Panc1 (cell line): ENCODE results near the gene PSTPIP1. TPM values are rescaled to one million over a fixed set of nuclear protein-coding genes. Genes with fewer than 3 reads are reported as not detected.

Experiments used
- ATAC-seq: fragments of 200-7000 bp; cut with Tn5 transposase; 2 replicates; pipeline ENCODE4 v1.9.1; 2020; ENCODE audit warnings: mild to moderate bottlenecking, moderate library complexity
- BruUV-seq: library from RNA; stranded (reverse); fragments of 400-500 nt; replicated peaks from 2 replicates; lab custom pipeline; 2021; lab: Mats Ljungman, UMichigan
- CTCF ChIA-PET: fragments of 300-600 bp; sonication (Branson Sonifier 250); formaldehyde crosslinking; loops from one replicate; lab custom pipeline; 2022; ENCODE audit warnings: antibody characterized with exemption; lab: Charles Lee
- POLR2A ChIA-PET: fragments of 300-600 bp; sonication (Branson Sonifier 250); formaldehyde crosslinking; loops from one replicate; lab custom pipeline; 2022; ENCODE audit warnings: antibody characterized with exemption; lab: Charles Lee
- DNase-seq: peaks from one replicate; pipeline ENCODE4 v3.0.0-alpha.2; 2010; ENCODE audit warnings: low read depth, low spot score
- H3K27ac ChIP-seq: 2 replicates; pipeline ENCODE4 v1.5.1; 2011; ENCODE audit warnings: mild to moderate bottlenecking, low read length, inconsistent platforms
- H3K27me3 ChIP-seq: fragments of 200-500 bp; sonication (Bioruptor generic); 2 replicates; pipeline ENCODE4 v1.6.0; 2014; ENCODE audit warnings: low read length, inconsistent platforms; ENCODE audit not compliant: control insufficient read depth, insufficient read depth
- H3K36me3 ChIP-seq: fragments of 200-500 bp; sonication (Bioruptor generic); 2 replicates; pipeline ENCODE4 v1.5.1; 2014; ENCODE audit warnings: inconsistent platforms, mild to moderate bottlenecking, low read length, moderate library complexity; ENCODE audit not compliant: control insufficient read depth, insufficient read depth
- H3K4me1 ChIP-seq: 2 replicates; pipeline ENCODE4 v1.5.1; 2011; ENCODE audit warnings: inconsistent platforms, mild to moderate bottlenecking, low read length, moderate library complexity; ENCODE audit not compliant: control insufficient read depth, insufficient read depth
- H3K4me3 ChIP-seq, 2 experiments: 2 replicates each; pipeline ENCODE4 v1.5.1; 2011 to 2012; ENCODE audit warnings: low read depth in 2 of 2, low read length in 2 of 2, mild to moderate bottlenecking in 2 of 2, inconsistent platforms in 1 of 2, moderate library complexity in 1 of 2
- H3K9me3 ChIP-seq: fragments of 200-500 bp; sonication (Bioruptor generic); 2 replicates; pipeline ENCODE4 v1.5.1; 2014; ENCODE audit warnings: low read depth, mild to moderate bottlenecking, inconsistent platforms, low read length, moderate library complexity; ENCODE audit not compliant: control insufficient read depth, insufficient read depth
- POLR2AphosphoS5 ChIP-seq: IDR thresholded peaks from 2 replicates; pipeline ENCODE4 v1.6.1; 2012; ENCODE audit warnings: mild to moderate bottlenecking, low read depth, low read length, moderate library complexity
- SIN3A ChIP-seq: IDR thresholded peaks from 2 replicates; pipeline ENCODE4 v1.6.1; 2012; ENCODE audit warnings: low read depth, mild to moderate bottlenecking, low read length, moderate library complexity, borderline replicate concordance; ENCODE audit not compliant: insufficient read depth
- TCF7L2 ChIP-seq: IDR thresholded peaks from 2 replicates; pipeline ENCODE4 v1.6.1; 2011; ENCODE audit warnings: mild to moderate bottlenecking, low read depth, low read length, inconsistent platforms
- in situ Hi-C: cut with HindIII; loops from 2 replicates; pipeline ENCODE4 v1.10.0; 2016; ENCODE audit warnings: low sequenced_read_pairs, low pct_unique_long_range_greater_than_20kb
- intact Hi-C: fragments of 100-400 bp; cut with micrococcal nuclease; formaldehyde crosslinking; loops from one replicate; pipeline ENCODE4 v1.10.0; 2022; ENCODE audit not compliant: unreplicated experiment
- total RNA-seq: library from RNA; stranded (reverse); gene quantifications from one replicate; pipeline ENCODE4 v1.2.1, GENCODE V29; 2021; ENCODE audit not compliant: unreplicated experiment
- TF ChIP-seq, protein P1 (sequence below), 2 experiments: IDR thresholded peaks; 2 replicates each; pipeline ENCODE4 v1.6.1; 2011 to 2012; ENCODE audit warnings: low read depth in 2 of 2, control low read depth in 1 of 2, low read length in 1 of 2, mild to moderate bottlenecking in 1 of 2, moderate library complexity in 1 of 2; ENCODE audit not compliant: insufficient read depth in 1 of 2
- TF ChIP-seq, protein P2 (sequence below): fragments of 450-650 bp; IDR thresholded peaks from 2 replicates; pipeline ENCODE4 v1.5.1; 2017; ENCODE audit warnings: mild to moderate bottlenecking

The PSTPIP1 gene
- total RNA-seq, 1 experiment from 2014 or later, result 0.46 TPM

DNA sequence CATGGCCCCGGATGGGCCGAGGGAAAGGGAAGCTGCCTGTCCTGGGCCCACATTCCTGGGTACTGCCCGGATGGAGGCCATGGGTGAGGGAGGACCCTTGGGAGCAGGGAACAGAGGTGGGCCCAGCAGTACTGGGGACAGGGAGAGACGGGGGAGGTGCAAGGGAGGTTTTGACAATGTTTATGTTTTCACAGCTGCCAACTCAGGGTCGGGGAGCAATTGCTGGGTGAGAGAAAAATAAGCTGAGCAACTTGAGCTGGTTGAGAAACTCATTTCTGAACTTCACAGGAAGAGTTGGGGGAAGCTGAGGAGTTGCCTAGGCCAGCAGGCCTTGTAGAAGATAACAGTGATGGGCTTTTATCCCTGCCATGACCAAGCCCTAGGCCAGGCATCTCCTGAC, 87.0 kb downstream of the PSTPIP1 start:
- no TSS peak for BruUV-seq
- Histone ChIP-seq H3K27me3 (no peaks in the 10 kb centered on the region), H3K4me1 (no peaks in the 10 kb centered on the region), H3K27ac (no peak overlapping the region), H3K9me3 (no peaks in the 10 kb centered on the region), H3K36me3 (no peaks in the 10 kb centered on the region), H3K4me3 (no peak overlapping the region)
- in situ Hi-C loops, result no loop called here
- intact Hi-C loops, result no loop called here
- POLR2A ChIA-PET, result no interaction called here
- TF ChIP-seq TCF7L2 (no peak), SIN3A (no peak), POLR2AphosphoS5 (no peak)
- TF ChIP-seq, protein P1, sequence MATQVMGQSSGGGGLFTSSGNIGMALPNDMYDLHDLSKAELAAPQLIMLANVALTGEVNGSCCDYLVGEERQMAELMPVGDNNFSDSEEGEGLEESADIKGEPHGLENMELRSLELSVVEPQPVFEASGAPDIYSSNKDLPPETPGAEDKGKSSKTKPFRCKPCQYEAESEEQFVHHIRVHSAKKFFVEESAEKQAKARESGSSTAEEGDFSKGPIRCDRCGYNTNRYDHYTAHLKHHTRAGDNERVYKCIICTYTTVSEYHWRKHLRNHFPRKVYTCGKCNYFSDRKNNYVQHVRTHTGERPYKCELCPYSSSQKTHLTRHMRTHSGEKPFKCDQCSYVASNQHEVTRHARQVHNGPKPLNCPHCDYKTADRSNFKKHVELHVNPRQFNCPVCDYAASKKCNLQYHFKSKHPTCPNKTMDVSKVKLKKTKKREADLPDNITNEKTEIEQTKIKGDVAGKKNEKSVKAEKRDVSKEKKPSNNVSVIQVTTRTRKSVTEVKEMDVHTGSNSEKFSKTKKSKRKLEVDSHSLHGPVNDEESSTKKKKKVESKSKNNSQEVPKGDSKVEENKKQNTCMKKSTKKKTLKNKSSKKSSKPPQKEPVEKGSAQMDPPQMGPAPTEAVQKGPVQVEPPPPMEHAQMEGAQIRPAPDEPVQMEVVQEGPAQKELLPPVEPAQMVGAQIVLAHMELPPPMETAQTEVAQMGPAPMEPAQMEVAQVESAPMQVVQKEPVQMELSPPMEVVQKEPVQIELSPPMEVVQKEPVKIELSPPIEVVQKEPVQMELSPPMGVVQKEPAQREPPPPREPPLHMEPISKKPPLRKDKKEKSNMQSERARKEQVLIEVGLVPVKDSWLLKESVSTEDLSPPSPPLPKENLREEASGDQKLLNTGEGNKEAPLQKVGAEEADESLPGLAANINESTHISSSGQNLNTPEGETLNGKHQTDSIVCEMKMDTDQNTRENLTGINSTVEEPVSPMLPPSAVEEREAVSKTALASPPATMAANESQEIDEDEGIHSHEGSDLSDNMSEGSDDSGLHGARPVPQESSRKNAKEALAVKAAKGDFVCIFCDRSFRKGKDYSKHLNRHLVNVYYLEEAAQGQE (IDR thresholded peaks at IDR 0.05; ENCODE audit: insufficient read depth in 1 of 2, low read depth in 2 of 2, low read length in 1 of 2), result no peak
- TF ChIP-seq, protein P2, sequence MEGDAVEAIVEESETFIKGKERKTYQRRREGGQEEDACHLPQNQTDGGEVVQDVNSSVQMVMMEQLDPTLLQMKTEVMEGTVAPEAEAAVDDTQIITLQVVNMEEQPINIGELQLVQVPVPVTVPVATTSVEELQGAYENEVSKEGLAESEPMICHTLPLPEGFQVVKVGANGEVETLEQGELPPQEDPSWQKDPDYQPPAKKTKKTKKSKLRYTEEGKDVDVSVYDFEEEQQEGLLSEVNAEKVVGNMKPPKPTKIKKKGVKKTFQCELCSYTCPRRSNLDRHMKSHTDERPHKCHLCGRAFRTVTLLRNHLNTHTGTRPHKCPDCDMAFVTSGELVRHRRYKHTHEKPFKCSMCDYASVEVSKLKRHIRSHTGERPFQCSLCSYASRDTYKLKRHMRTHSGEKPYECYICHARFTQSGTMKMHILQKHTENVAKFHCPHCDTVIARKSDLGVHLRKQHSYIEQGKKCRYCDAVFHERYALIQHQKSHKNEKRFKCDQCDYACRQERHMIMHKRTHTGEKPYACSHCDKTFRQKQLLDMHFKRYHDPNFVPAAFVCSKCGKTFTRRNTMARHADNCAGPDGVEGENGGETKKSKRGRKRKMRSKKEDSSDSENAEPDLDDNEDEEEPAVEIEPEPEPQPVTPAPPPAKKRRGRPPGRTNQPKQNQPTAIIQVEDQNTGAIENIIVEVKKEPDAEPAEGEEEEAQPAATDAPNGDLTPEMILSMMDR, result no peak
- CTCF ChIA-PET, result no interaction called here
- no peak for DNase-seq
- ATAC-seq, result no peak

DNA sequence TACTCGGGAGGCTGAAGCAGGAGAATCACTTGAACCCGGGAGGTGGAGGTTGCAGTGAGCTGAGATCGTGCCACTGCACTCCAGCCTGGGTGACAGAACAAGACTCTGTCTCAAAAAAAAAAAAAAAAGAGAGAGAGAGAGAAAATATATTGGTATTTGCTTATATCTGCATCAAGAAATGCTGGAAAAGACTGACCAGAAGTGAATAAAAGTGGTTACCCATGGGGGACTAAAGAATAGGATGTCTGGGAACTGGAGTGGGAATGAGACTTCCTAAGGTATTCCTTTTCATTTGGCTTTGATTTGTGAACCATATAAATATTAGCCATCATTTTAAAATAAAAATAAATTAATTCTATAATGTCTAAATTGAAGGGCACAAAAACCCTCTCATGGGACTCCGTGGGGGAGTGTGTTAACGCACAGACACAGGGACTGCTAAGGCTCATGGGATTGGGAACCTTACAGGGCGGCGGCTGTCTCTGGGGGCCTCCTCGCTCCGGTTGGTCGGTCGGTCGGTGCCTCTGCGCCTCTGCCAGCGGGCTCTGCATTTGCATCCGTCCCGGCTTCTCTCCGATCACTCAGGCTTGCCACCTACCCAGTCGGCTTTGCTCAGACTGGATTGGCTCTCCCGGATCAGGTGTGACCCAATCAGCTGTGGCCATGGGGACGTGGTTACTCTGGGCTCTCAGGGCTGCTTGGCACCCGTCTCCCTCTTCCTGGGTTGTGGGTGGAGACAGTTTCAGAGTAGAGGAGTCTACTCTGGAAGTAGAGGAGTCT, 88.6 kb downstream of the PSTPIP1 start:
- Histone ChIP-seq H3K4me3 (no peak overlapping the region; a peak in 1 of 4 replicates), H3K4me1 (no peaks in the 10 kb centered on the region), H3K27ac (no peak overlapping the region), H3K27me3 (no peaks in the 10 kb centered on the region), H3K9me3 (no peaks in the 10 kb centered on the region), H3K36me3 (no peaks in the 10 kb centered on the region)
- ATAC-seq (no peak), DNase-seq (no peak)
- TF ChIP-seq TCF7L2 (no peak), SIN3A (no peak), POLR2AphosphoS5 (no peak)
- TF ChIP-seq, protein P2, result no peak
- TF ChIP-seq, protein P1 (IDR thresholded peaks at IDR 0.05; ENCODE audit: insufficient read depth in 1 of 2, low read depth in 2 of 2, low read length in 1 of 2), result no peak
- intact Hi-C loops, result no loop called here
- no TSS peak for BruUV-seq
- in situ Hi-C loops, result no loop called here
- POLR2A ChIA-PET, result no interaction called here
- CTCF ChIA-PET, result no interaction called here
